HG03175 (cell line): ENCODE measurements around the gene TSPYL4.

Source experiments
- ATAC-seq: cut with Tn5 transposase; IDR thresholded peaks from one replicate; pipeline ENCODE4 v1.9.1; 2021; ENCODE audit warnings: mild to moderate bottlenecking, moderate library complexity; ENCODE audit not compliant: unreplicated experiment

The TSPYL4 gene

GRCh38 chr6:116271149-116271708, 17.4 kb upstream of the TSPYL4 start:
- no peak for ATAC-seq

GRCh38 chr6:116268589-116269293, 14.9 kb upstream of the TSPYL4 start:
- peak; percentile 87 for ATAC-seq

- ATAC-seq, result no peak
Observed at GRCh38 chr6:116267836-116268588, 14.1 kb upstream of the TSPYL4 start.

GRCh38 chr6:116266803-116267202, 12.9 kb upstream of the TSPYL4 start:
- no peak for ATAC-seq

- no peak for ATAC-seq
Observed at GRCh38 chr6:116265041-116265829, 11.4 kb upstream of the TSPYL4 start.

- no peak for ATAC-seq
Observed at GRCh38 chr6:116263353-116263752, 9.5 kb upstream of the TSPYL4 start.

- no peak for ATAC-seq
Observed at GRCh38 chr6:116258520-116258919, 4.6 kb upstream of the TSPYL4 start.

GRCh38 chr6:116256694-116257093, 2.8 kb upstream of the TSPYL4 start:
- ATAC-seq, result no peak

- no peak for ATAC-seq
Observed at GRCh38 chr6:116255246-116255800, 1.4 kb upstream of the TSPYL4 start.

GRCh38 chr6:116254297-116255056, 602 bp upstream of the TSPYL4 start:
- peak; percentile 29 for ATAC-seq

GRCh38 chr6:116253188-116253504, 729 bp downstream of the TSPYL4 start:
- ATAC-seq, result no peak

- no peak for ATAC-seq
Observed at GRCh38 chr6:116251568-116252384, 2.1 kb downstream of the TSPYL4 start.

GRCh38 chr6:116248577-116248976, 5.3 kb downstream of the TSPYL4 start:
- ATAC-seq, result no peak

GRCh38 chr6:116247285-116247684, 6.6 kb downstream of the TSPYL4 start:
- ATAC-seq, result no peak

- no peak for ATAC-seq
Observed at GRCh38 chr6:116246089-116246488, 7.8 kb downstream of the TSPYL4 start.

- no peak for ATAC-seq
Observed at GRCh38 chr6:116244284-116244683, 9.6 kb downstream of the TSPYL4 start.

GRCh38 chr6:116239856-116240255, 14.0 kb downstream of the TSPYL4 start:
- no peak for ATAC-seq

GRCh38 chr6:116239256-116239655, 14.6 kb downstream of the TSPYL4 start:
- ATAC-seq, result no peak

GRCh38 chr6:116238083-116238482, 15.8 kb downstream of the TSPYL4 start:
- ATAC-seq, result no peak

GRCh38 chr6:116234689-116235088, 19.2 kb downstream of the TSPYL4 start:
- ATAC-seq, result no peak
